Measurements from ENCODE around the gene TSPAN16.
"Not testable (repeated sequence)": the region's sequence is repeated elsewhere in the genome, so short reads cannot be mapped to it uniquely, and the experiment has no call there.

The TSPAN16 gene

GRCh38 chr19:11269408-11269807, 26.6 kb upstream of the TSPAN16 start:
- no peak for DNase-seq

- DNase-seq, result no peak
Measured at GRCh38 chr19:11273296-11273695, 22.7 kb upstream of the TSPAN16 start.

GRCh38 chr19:11273989-11274388, 22.0 kb upstream of the TSPAN16 start:
- no peak for DNase-seq

- DNase-seq, result no peak
Measured at GRCh38 chr19:11274533-11275086, 21.4 kb upstream of the TSPAN16 start.

GRCh38 chr19:11278670-11279069, 17.3 kb upstream of the TSPAN16 start:
- no peak for DNase-seq

- peak; percentile 35 for DNase-seq
Measured at GRCh38 chr19:11279505-11280236, 16.3 kb upstream of the TSPAN16 start.

GRCh38 chr19:11281356-11282049, 14.5 kb upstream of the TSPAN16 start:
- no peak for DNase-seq

- DNase-seq, result no peak
Measured at GRCh38 chr19:11284515-11284914, 11.4 kb upstream of the TSPAN16 start.

GRCh38 chr19:11286312-11286974, 9.5 kb upstream of the TSPAN16 start:
- no peak for DNase-seq

GRCh38 chr19:11288349-11288748, 7.6 kb upstream of the TSPAN16 start:
- DNase-seq, result no peak

GRCh38 chr19:11290256-11290655, 5.7 kb upstream of the TSPAN16 start:
- no peak for DNase-seq

- no peak for DNase-seq
Measured at GRCh38 chr19:11291415-11291814, 4.5 kb upstream of the TSPAN16 start.

- no peak for DNase-seq
Measured at GRCh38 chr19:11291991-11292390, 4.0 kb upstream of the TSPAN16 start.

- DNase-seq, result peak; percentile 75
Measured at GRCh38 chr19:11293433-11294389, 2.2 kb upstream of the TSPAN16 start.

GRCh38 chr19:11295180-11295579, 780 bp upstream of the TSPAN16 start:
- DNase-seq, result no peak

GRCh38 chr19:11296264-11296663, 304 bp downstream of the TSPAN16 start:
- no peak for DNase-seq

- no peak for DNase-seq
Measured at GRCh38 chr19:11299946-11300810, 4.2 kb downstream of the TSPAN16 start.

- DNase-seq, result no peak
Measured at GRCh38 chr19:11300811-11301120, 4.8 kb downstream of the TSPAN16 start.

- no peak for DNase-seq
Measured at GRCh38 chr19:11304936-11305335, 9.0 kb downstream of the TSPAN16 start.

- no peak for DNase-seq
Measured at GRCh38 chr19:11306337-11306736, 10.4 kb downstream of the TSPAN16 start.

- DNase-seq, result not testable (repeated sequence)
Measured at GRCh38 chr19:11320278-11320995, 24.5 kb downstream of the TSPAN16 start.

Data from activated gamma-delta T cell treated with Interleukin-2 at 50 U/mL for 16 hours (primary cell).